Epithelial cell of proximal tubule (primary cell): Measurements from ENCODE around the gene UPK2. TPM values are rescaled to one million over a fixed set of nuclear protein-coding genes. Genes with fewer than 3 reads are reported as not detected.
"Not testable (repeated sequence)": the region's sequence is repeated elsewhere in the genome, so short reads cannot be mapped to it uniquely, and the experiment has no call there.

Experiments used
- DNase-seq: peaks from one replicate; pipeline ENCODE4 v3.0.0-alpha.2; 2011; ENCODE audit warnings: low read depth
- H3K4me3 ChIP-seq: 2 replicates; pipeline ENCODE4 v1.5.1; 2011; ENCODE audit warnings: low read depth, mild to moderate bottlenecking, low read length
- CTCF ChIP-seq: conservative IDR thresholded peaks from 2 replicates; pipeline ENCODE4 v1.5.1; 2012; ENCODE audit warnings: low read depth, mild to moderate bottlenecking, low read length
- total RNA-seq: library from RNA; depleted of rRNA; stranded (reverse); fragments of >200 nt; gene quantifications from 2 replicates; pipeline ENCODE4 v1.2.3, GENCODE V29; 2015

The UPK2 gene
- total RNA-seq, 1 donor from 2014 or later, result not detected

- DNase-seq, result no peak
- no peak for TF ChIP-seq CTCF
- no peak overlapping the region for H3K4me3 ChIP-seq
Observed at GRCh38 chr11:118957549-118957948, 1.5 kb downstream of the UPK2 start.

GRCh38 chr11:118957968-118958367 is 1.9 kb downstream of the UPK2 start:
- DNase-seq, result no peak
- no peak overlapping the region for H3K4me3 ChIP-seq
- no peak for TF ChIP-seq CTCF

GRCh38 chr11:118958577-118958976 is 2.5 kb downstream of the UPK2 start:
- DNase-seq, result no peak
- TF ChIP-seq CTCF, result no peak
- H3K4me3 ChIP-seq, result no peak overlapping the region

- H3K4me3 ChIP-seq, result no peak overlapping the region
- TF ChIP-seq CTCF, result no peak
- DNase-seq, result no peak
Observed at GRCh38 chr11:118961189-118961588, 5.1 kb downstream of the UPK2 start.

GRCh38 chr11:118961591-118961990 is 5.5 kb downstream of the UPK2 start:
- DNase-seq, result no peak
- no peak for TF ChIP-seq CTCF
- no peak overlapping the region for H3K4me3 ChIP-seq

GRCh38 chr11:118969508-118969907 is 13.4 kb downstream of the UPK2 start:
- not testable (repeated sequence) for H3K4me3 ChIP-seq, DNase-seq

GRCh38 chr11:118971646-118972045 is 15.5 kb downstream of the UPK2 start, which contains the start of gene FOXR1:
TSS of gene FOXR1 (plus strand) at chr11:118971761. CDS start at chr11:118971932, 171 bp downstream.
- TF ChIP-seq CTCF, result no peak
- no peak for DNase-seq
- H3K4me3 ChIP-seq, result no peak within 1 kb of the TSS
